K562 (cell line): ENCODE results near the gene UVRAG. TPM values are rescaled to one million over a fixed set of nuclear protein-coding genes. Genes with fewer than 3 reads are reported as not detected.
A peak's percentile ranks its signal among the peaks of the same experiment; 100 is the strongest.

Experiments
- CEBPG ChIP-seq, 3 experiments: fragments of 200-800 bp in 1 of 3; sonication (Bioruptor generic) in 1 of 3; sonication (generic) in 1 of 3; formaldehyde crosslinking in 1 of 3; IDR thresholded peaks in 2 of 3; conservative IDR thresholded peaks in 1 of 3; 2 replicates each; pipeline versions ENCODE4 v1.6.1 to v1.8.0; 2016 to 2022; ENCODE audit warnings: missing compliant biosample characterization in 2 of 3, missing genetic modification characterization in 2 of 3, mild to moderate bottlenecking in 1 of 3, missing genetic modification reagents in 1 of 3
- FOXP1 ChIP-seq: sonication (generic); formaldehyde crosslinking; IDR thresholded peaks from 2 replicates; pipeline ENCODE4 v1.8.0; 2022; ENCODE audit warnings: mild to moderate bottlenecking, missing genetic modification reagents
- GABPB2 ChIP-seq: fragments of 250-450 bp; sonication (Bioruptor Pico); conservative IDR thresholded peaks from 2 replicates; pipeline ENCODE4 v1.5.1; 2021; ENCODE audit warnings: mild to moderate bottlenecking
- KAT2B ChIP-seq: IDR thresholded peaks from one replicate; pipeline ENCODE4 v1.6.1; 2012; ENCODE audit warnings: low read depth, mild to moderate bottlenecking, control low read depth, inconsistent platforms, low read length, moderate library complexity
- L3MBTL2 ChIP-seq: fragments of 450-650 bp; IDR thresholded peaks from 2 replicates; pipeline ENCODE4 v1.6.1; 2016; ENCODE audit warnings: mild to moderate bottlenecking, moderate library complexity
- MCM2 ChIP-seq: fragments of 450-650 bp; IDR thresholded peaks from 2 replicates; pipeline ENCODE4 v1.6.1; 2017; ENCODE audit warnings: low read depth, mild to moderate bottlenecking
- NR1H2 ChIP-seq: sonication (generic); formaldehyde crosslinking; IDR thresholded peaks from 2 replicates; pipeline ENCODE4 v1.4.0; 2020; ENCODE audit warnings: mild to moderate bottlenecking, missing genetic modification reagents
- PYGO2 ChIP-seq: fragments of 450-650 bp; IDR thresholded peaks from 2 replicates; pipeline ENCODE4 v1.6.1; 2016; ENCODE audit warnings: mild to moderate bottlenecking, missing genetic modification characterization, moderate library complexity, missing compliant biosample characterization
- RBM39 ChIP-seq: fragments of 200-400 bp; formaldehyde crosslinking; optimal IDR thresholded peaks from 2 replicates; pipeline ENCODE3; 2018; ENCODE audit warnings: low read depth, low read length
- TBL1XR1 ChIP-seq, 2 experiments: IDR thresholded peaks; 2 replicates each; pipeline ENCODE4 v1.6.1; 2012; ENCODE audit warnings: improper control_type of control experiment in 2 of 2, low read length in 2 of 2, mild to moderate bottlenecking in 1 of 2
- ZKSCAN8 ChIP-seq: fragments of 200-800 bp; sonication (Bioruptor generic); IDR thresholded peaks from 2 replicates; pipeline ENCODE4 v1.6.1; 2016; ENCODE audit warnings: missing genetic modification characterization, missing compliant biosample characterization
- ZNF184 ChIP-seq: sonication (generic); formaldehyde crosslinking; IDR thresholded peaks from 2 replicates; pipeline ENCODE4 v1.5.0; 2020; ENCODE audit warnings: missing genetic modification reagents
- ZNF24 ChIP-seq: fragments of 450-650 bp; IDR thresholded peaks from 2 replicates; pipeline ENCODE4 v1.6.1; 2016
- ZNF384 ChIP-seq: IDR thresholded peaks from 2 replicates; pipeline ENCODE4 v1.6.1; 2012; ENCODE audit warnings: low read depth, low read length, improper control_type of control experiment
- ZNF583 ChIP-seq: fragments of 250-450 bp; sonication (Bioruptor Pico); IDR thresholded peaks from 2 replicates; pipeline ENCODE4 v1.4.0; 2020
- ZNF76 ChIP-seq: fragments of 250-450 bp; sonication (Bioruptor Pico); IDR thresholded peaks from 2 replicates; pipeline ENCODE4 v1.4.0; 2020; ENCODE audit warnings: mild to moderate bottlenecking, moderate library complexity, borderline replicate concordance
- polyA plus RNA-seq, 8 experiments: library from polyadenylated mRNA; depleted of rRNA in 4 of 8; stranded (reverse) in 5 of 8; unstranded in 3 of 8; fragments of >200 nt; fragmentation: Nextera tagmentation in 2 of 8; fragmentation: Illumina TruSeq in 1 of 8; extraction: Ambion mirVana in 2 of 8; extraction: Trizol in 1 of 8; gene quantifications; 2 replicates each; pipeline versions ENCODE4 v1.2.1 to v1.2.3, GENCODE V29; 2011 to 2014; ENCODE audit warnings: inconsistent platforms in 1 of 8, missing spikeins in 1 of 8
- total RNA-seq, 7 experiments: library from RNA; depleted of rRNA in 6 of 7; stranded (reverse); fragments of >200 nt in 6 of 7; fragmentation: Illumina TruSeq in 2 of 7; extraction: Trizol in 2 of 7; gene quantifications; 2 replicates each; pipeline versions ENCODE4 v1.2.1 to v1.2.3, GENCODE V29; 2011 to 2021; ENCODE audit warnings: low replicate concordance in 1 of 7
- TF ChIP-seq, protein P1 (sequence below), 2 experiments: fragments of 450-650 bp in 1 of 2; IDR thresholded peaks; 2 replicates each; pipeline ENCODE4 v1.6.1; 2011 to 2017; ENCODE audit warnings: low read depth in 2 of 2, antibody characterized with exemption in 1 of 2, borderline replicate concordance in 1 of 2, low read length in 1 of 2, mild to moderate bottlenecking in 1 of 2, mixed read lengths in 1 of 2; ENCODE audit not compliant: control insufficient read depth in 1 of 2
- TF ChIP-seq, protein P2 (sequence below), 2 experiments: fragments of 250-450 bp in 1 of 2; fragments of 450-650 bp in 1 of 2; sonication (Bioruptor Pico) in 1 of 2; IDR thresholded peaks; 2 replicates each; pipeline versions ENCODE4 v1.6.1 to v1.8.0; 2016 to 2021; ENCODE audit warnings: mild to moderate bottlenecking in 2 of 2, moderate library complexity in 2 of 2, missing compliant biosample characterization in 1 of 2, missing genetic modification characterization in 1 of 2
- TF ChIP-seq, protein P3 (sequence below): sonication (generic); formaldehyde crosslinking; IDR thresholded peaks from 2 replicates; pipeline ENCODE4 v1.8.1; 2023; ENCODE audit warnings: mild to moderate bottlenecking, missing genetic modification reagents
- TF ChIP-seq, protein P4 (sequence below): fragments of 450-650 bp; formaldehyde crosslinking; IDR thresholded peaks from 2 replicates; pipeline ENCODE4 v1.4.0; 2020; ENCODE audit warnings: mild to moderate bottlenecking, moderate library complexity

UVRAG gene
- total and polyA plus RNA-seq, 9 of the 15 experiments (the other 6 are each of a cell fraction or from before 2014, with no cell fraction given) = 3.1 to 17.8 (median 12.4) TPM

DNA sequence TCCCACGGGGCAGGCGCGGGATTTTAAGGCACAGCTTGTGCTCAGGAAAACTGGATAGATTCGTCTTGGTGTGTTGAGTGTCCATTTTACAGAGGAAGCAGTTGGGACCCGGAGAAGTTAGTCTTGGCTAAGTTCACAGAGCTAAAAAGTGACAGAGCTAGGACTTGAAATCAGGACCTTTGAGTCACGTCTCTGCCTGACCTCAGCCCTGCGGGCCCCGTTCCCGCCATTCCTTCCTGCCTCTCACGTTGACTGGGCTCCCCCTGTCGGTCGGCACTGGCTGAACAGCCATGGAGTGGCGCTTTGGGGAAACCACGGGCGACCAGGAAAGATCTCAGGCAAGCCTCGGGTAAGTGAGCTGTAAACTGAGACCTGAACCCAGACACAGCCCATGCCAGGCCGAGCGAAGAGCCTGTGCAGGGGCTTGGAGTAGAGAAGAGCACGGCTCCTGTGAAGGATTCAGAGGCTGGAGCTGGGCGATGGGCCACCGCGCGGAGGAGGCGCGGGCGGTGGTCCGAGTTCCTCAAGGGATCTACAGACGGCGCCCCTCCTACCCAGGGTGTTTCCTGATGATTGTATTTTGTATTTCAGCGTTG lies 337.2 kb downstream of the UVRAG start (continued):
- TF ChIP-seq CEBPG (CRISPR knock-in tag; IDR thresholded peaks at IDR 0.05) (no peak), CEBPG (tag; conservative IDR thresholded peaks at IDR 0.05 in 1 of 2, IDR thresholded peaks at IDR 0.05 in 1 of 2) (no peak), ZNF76 (CRISPR knock-in tag) (no peak), ZNF384 (peak; percentile 55; the same call in 1 of the 2 replicates), L3MBTL2 (peak; percentile 93), KAT2B (no peak), TBL1XR1 (IDR thresholded peaks at IDR 0.05; ENCODE audit: low read length in 2 of 2) (0 out of 4 replicates have a peak, but pooled peaks of 1 of the 2 experiments have one; percentile 23), MCM2 (no peak), ZNF184 (CRISPR knock-in tag) (no peak), GABPB2 (no peak), NR1H2 (CRISPR knock-in tag) (peak; percentile 77; the same call in 1 of the 2 replicates), ZNF583 (CRISPR knock-in tag) (peak; percentile 31; the same call in 1 of the 2 replicates), ZKSCAN8 (no peak), RBM39 (no peak), PYGO2 (tag) (no peak), FOXP1 (CRISPR knock-in tag) (0 out of 2 replicates have a peak, but pooled peaks have one; percentile 66), ZNF24 (0 out of 2 replicates have a peak, but pooled peaks have one; percentile 30)
- TF ChIP-seq, protein P1, sequence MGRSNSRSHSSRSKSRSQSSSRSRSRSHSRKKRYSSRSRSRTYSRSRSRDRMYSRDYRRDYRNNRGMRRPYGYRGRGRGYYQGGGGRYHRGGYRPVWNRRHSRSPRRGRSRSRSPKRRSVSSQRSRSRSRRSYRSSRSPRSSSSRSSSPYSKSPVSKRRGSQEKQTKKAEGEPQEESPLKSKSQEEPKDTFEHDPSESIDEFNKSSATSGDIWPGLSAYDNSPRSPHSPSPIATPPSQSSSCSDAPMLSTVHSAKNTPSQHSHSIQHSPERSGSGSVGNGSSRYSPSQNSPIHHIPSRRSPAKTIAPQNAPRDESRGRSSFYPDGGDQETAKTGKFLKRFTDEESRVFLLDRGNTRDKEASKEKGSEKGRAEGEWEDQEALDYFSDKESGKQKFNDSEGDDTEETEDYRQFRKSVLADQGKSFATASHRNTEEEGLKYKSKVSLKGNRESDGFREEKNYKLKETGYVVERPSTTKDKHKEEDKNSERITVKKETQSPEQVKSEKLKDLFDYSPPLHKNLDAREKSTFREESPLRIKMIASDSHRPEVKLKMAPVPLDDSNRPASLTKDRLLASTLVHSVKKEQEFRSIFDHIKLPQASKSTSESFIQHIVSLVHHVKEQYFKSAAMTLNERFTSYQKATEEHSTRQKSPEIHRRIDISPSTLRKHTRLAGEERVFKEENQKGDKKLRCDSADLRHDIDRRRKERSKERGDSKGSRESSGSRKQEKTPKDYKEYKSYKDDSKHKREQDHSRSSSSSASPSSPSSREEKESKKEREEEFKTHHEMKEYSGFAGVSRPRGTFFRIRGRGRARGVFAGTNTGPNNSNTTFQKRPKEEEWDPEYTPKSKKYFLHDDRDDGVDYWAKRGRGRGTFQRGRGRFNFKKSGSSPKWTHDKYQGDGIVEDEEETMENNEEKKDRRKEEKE (IDR thresholded peaks at IDR 0.05; ENCODE audit: borderline replicate concordance in 1 of 2, control insufficient read depth in 1 of 2, low read depth in 2 of 2, low read length in 1 of 2) = 0 out of 4 replicates have a peak, but pooled peaks of 1 of the 2 experiments have one; percentile 27
- TF ChIP-seq, protein P2, sequence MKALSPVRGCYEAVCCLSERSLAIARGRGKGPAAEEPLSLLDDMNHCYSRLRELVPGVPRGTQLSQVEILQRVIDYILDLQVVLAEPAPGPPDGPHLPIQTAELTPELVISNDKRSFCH (CRISPR knock-in tag; IDR thresholded peaks at IDR 0.05) = no peak
- TF ChIP-seq, protein P2 (tag; IDR thresholded peaks at IDR 0.05) = no peak
- TF ChIP-seq, protein P3, sequence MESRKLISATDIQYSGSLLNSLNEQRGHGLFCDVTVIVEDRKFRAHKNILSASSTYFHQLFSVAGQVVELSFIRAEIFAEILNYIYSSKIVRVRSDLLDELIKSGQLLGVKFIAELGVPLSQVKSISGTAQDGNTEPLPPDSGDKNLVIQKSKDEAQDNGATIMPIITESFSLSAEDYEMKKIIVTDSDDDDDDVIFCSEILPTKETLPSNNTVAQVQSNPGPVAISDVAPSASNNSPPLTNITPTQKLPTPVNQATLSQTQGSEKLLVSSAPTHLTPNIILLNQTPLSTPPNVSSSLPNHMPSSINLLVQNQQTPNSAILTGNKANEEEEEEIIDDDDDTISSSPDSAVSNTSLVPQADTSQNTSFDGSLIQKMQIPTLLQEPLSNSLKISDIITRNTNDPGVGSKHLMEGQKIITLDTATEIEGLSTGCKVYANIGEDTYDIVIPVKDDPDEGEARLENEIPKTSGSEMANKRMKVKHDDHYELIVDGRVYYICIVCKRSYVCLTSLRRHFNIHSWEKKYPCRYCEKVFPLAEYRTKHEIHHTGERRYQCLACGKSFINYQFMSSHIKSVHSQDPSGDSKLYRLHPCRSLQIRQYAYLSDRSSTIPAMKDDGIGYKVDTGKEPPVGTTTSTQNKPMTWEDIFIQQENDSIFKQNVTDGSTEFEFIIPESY (CRISPR knock-in tag) = peak; percentile 87
- TF ChIP-seq, protein P4, sequence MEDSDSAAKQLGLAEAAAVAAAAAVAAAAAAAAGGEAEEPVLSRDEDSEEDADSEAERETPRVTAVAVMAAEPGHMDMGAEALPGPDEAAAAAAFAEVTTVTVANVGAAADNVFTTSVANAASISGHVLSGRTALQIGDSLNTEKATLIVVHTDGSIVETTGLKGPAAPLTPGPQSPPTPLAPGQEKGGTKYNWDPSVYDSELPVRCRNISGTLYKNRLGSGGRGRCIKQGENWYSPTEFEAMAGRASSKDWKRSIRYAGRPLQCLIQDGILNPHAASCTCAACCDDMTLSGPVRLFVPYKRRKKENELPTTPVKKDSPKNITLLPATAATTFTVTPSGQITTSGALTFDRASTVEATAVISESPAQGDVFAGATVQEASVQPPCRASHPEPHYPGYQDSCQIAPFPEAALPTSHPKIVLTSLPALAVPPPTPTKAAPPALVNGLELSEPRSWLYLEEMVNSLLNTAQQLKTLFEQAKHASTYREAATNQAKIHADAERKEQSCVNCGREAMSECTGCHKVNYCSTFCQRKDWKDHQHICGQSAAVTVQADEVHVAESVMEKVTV = peak; percentile 88
